ENCODE results near the gene RAPH1.
"Not testable (repeated sequence)": the region's sequence is repeated elsewhere in the genome, so short reads cannot be mapped to it uniquely, and the experiment has no call there.

Gene RAPH1

GRCh38 chr2:203432811-203433210, 102.3 kb downstream of the RAPH1 start:
- DNase-seq: no peak

GRCh38 chr2:203431391-203432185, 103.5 kb downstream of the RAPH1 start:
- DNase-seq: no peak

GRCh38 chr2:203429643-203430042, 105.5 kb downstream of the RAPH1 start:
- DNase-seq: not testable (repeated sequence)

- DNase-seq: peak; percentile 5 to 70 (median 48)
These were observed 108.0 kb downstream of the RAPH1 start for GRCh38 chr2:203427061-203427460.

GRCh38 chr2:203418271-203418670, 116.8 kb downstream of the RAPH1 start:
- DNase-seq: no peak

GRCh38 chr2:203413796-203414195, 121.3 kb downstream of the RAPH1 start:
- no peak for DNase-seq

GRCh38 chr2:203412546-203413331, 122.4 kb downstream of the RAPH1 start:
- no peak for DNase-seq

GRCh38 chr2:203407496-203407895, 127.6 kb downstream of the RAPH1 start:
- no peak for DNase-seq

GRCh38 chr2:203404996-203405395, 130.1 kb downstream of the RAPH1 start:
- DNase-seq: no peak

- DNase-seq: no peak
These were observed 134.1 kb downstream of the RAPH1 start for GRCh38 chr2:203400805-203401585.

GRCh38 chr2:203399031-203399430, 136.1 kb downstream of the RAPH1 start:
- DNase-seq: no peak

- DNase-seq: no peak
These were observed 138.4 kb downstream of the RAPH1 start for GRCh38 chr2:203396667-203397066.

GRCh38 chr2:203395858-203396257, 139.2 kb downstream of the RAPH1 start:
- no peak for DNase-seq

GRCh38 chr2:203394519-203395227, 140.4 kb downstream of the RAPH1 start:
- DNase-seq: no peak

- not testable (repeated sequence) for DNase-seq
These were observed 146.9 kb downstream of the RAPH1 start for GRCh38 chr2:203388153-203388552.

- DNase-seq: no peak
These were observed 152.1 kb downstream of the RAPH1 start for GRCh38 chr2:203383038-203383437.

GRCh38 chr2:203379156-203379555, 155.9 kb downstream of the RAPH1 start:
- DNase-seq: no peak

- no peak for DNase-seq
These were observed 158.9 kb downstream of the RAPH1 start for GRCh38 chr2:203376173-203376572.

- DNase-seq: not testable (repeated sequence)
These were observed 162.4 kb downstream of the RAPH1 start for GRCh38 chr2:203372706-203373105.

- no peak for DNase-seq
These were observed 168.2 kb downstream of the RAPH1 start for GRCh38 chr2:203366639-203367466.

- no peak for DNase-seq
These were observed 173.2 kb downstream of the RAPH1 start for GRCh38 chr2:203361922-203362321.

All from suppressor macrophage (primary cell).